Measurements from ENCODE around the gene CCDC15.

DNA sequence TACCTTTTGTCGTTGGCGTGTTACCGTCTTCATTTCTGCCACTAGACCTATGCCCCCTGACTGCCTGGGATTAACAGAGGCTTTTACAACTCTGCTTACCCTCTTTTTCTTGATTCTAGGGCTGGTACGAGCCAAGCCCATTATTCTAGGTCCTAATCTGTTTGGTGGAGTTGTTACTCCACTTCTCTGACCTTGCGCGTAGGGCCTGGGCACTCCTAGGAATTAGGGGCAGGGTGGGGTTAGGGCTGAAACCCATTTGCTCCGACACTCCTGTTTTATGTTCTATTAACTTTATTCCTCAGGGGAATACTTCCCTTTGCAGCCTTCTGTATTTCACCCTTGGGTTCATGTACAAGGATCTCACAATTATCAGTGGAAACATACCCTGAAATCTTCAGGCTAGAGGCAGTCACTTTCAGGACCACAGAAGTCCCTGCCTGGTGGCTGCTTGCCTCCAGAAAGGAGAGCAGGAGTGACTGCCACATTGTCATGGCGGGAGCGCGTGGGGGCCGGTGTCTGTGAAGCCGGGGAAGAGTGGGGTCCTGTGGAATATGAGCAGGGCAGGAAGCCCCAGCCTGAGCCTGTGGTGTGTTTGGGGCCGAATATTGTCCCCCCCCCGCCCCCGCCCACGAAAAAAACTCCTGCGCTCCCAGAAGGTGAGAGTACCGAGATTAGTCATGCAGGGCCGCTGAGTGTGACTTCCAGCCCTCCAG is 108.4 kb downstream of the CCDC15 start:
- TF ChIP-seq CSDC2 (CRISPR knock-in tag; IDR thresholded peaks at IDR 0.05) (no peak), PPARA (CRISPR knock-in tag; IDR thresholded peaks at IDR 0.05; ENCODE audit: borderline replicate concordance) (no peak), ARNTL (CRISPR knock-in tag; IDR thresholded peaks at IDR 0.05; ENCODE audit: borderline replicate concordance, low read depth) (no peak)

All from SK-N-SH treated with all-trans-retinoic acid at 6 μM for 48 hours (cell line).